ENCODE results near the gene JAK3. TPM values are rescaled to one million over a fixed set of nuclear protein-coding genes. Genes with fewer than 3 reads are reported as not detected.

Gene JAK3
- total RNA-seq, 1 donor = 1.3 TPM

- no peak for DNase-seq (ENCODE audit: low read depth)
- peak overlapping the region; percentile 95 for H3K4me3 ChIP-seq (ENCODE audit: low read depth, low read length)
- TF ChIP-seq CTCF (IDR thresholded peaks at IDR 0.05; ENCODE audit: insufficient read depth, low read length) = no peak
These were observed 12.7 kb upstream of the JAK3 start for GRCh38 chr19:17860331-17860992.

DNA sequence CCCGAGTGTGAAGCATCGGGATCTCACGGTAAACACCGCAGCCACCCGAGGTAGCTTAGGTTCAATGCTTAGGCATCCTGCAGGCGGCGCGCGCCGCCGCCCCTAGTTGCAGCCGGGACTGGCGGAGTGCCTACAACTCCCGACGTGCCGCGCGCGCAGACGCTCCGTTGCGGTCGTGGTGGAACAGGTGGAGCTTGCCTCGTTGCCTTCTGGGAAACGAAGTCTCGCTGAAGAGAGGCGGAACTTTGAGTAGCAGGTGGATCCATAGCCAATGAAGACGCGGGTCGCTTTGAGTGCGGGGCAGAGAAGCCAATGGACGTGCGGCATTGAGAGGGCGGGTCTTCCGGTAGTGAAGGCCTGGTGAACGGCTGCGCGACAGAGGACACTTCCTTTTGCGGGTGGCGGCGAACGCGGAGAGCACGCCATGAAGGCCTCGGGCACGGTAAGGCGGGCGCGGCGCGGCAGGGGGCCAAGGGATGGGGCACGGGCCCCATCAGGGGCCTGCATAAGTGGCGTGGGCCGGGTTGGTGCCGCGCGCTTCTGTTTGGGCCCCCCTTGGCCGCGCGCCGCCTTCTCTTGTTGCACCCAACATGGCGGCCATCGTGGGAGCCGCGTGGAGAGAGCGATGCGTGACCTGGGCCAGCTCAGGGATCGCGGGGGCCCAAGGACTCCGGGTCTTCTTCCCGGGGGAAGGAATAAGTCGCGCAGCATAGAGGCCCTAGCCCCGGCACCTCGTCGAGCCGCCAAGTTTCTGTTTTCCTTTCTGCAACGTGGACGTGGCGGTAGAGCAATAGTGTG is 11.9 kb upstream of the JAK3 start, which contains the start of gene RPL18A:
TSS of gene RPL18A (plus strand) at position 378 of the 798 bp plus-strand sequence. CDS start at position 425, 47 bp downstream.
- peak; percentile 84 for TF ChIP-seq CTCF (IDR thresholded peaks at IDR 0.05; ENCODE audit: insufficient read depth, low read length)
- peak; percentile 100 for DNase-seq (ENCODE audit: low read depth)
- peak within 1 kb of the TSS; percentile 95 for H3K4me3 ChIP-seq (ENCODE audit: low read depth, low read length)

GRCh38 chr19:17855280-17856152 is 7.7 kb upstream of the JAK3 start:
- peak; percentile 66 for DNase-seq (ENCODE audit: low read depth)
- no peak overlapping the region for H3K4me3 ChIP-seq (ENCODE audit: low read depth, low read length)
- peak; percentile 98 for TF ChIP-seq CTCF (IDR thresholded peaks at IDR 0.05; ENCODE audit: insufficient read depth, low read length)

DNA sequence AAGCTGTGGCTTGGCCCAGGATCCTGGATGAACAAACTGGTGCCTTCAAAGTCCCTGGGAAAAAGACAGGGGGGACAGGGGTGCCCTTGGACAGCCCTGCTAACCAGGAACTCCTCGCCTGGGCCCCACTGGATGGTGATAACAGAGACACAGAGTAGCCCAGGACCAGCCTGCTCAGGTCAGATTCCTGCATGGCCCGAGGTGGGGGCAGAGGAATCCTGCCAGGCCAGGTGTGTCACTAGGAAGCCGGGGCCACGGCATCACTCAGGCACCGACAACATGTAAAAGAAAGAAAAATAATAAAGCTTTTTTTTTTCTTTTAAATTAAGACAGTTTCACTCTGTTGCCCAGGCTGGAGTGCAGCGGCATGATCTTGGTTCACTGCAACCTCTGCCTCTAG is 6.3 kb upstream of the JAK3 start:
- no peak for DNase-seq (ENCODE audit: low read depth)
- no peak overlapping the region for H3K4me3 ChIP-seq (ENCODE audit: low read depth, low read length)
- TF ChIP-seq CTCF (IDR thresholded peaks at IDR 0.05; ENCODE audit: insufficient read depth, low read length) = no peak

GRCh38 chr19:17848595-17849292 is 962 bp upstream of the JAK3 start:
- H3K4me3 ChIP-seq (ENCODE audit: low read depth, low read length) = no peak overlapping the region
- DNase-seq (ENCODE audit: low read depth) = no peak
- TF ChIP-seq CTCF (IDR thresholded peaks at IDR 0.05; ENCODE audit: insufficient read depth, low read length) = no peak

- no peak for TF ChIP-seq CTCF (IDR thresholded peaks at IDR 0.05; ENCODE audit: insufficient read depth, low read length)
- no peak for DNase-seq (ENCODE audit: low read depth)
- H3K4me3 ChIP-seq (ENCODE audit: low read depth, low read length) = no peak overlapping the region
These were observed 1.6 kb downstream of the JAK3 start for GRCh38 chr19:17846146-17846545.
